Neuronal stem cell (in vitro differentiated cells): ENCODE measurements around the gene AZIN2.
"Not testable (repeated sequence)": the region's sequence is repeated elsewhere in the genome, so short reads cannot be mapped to it uniquely, and the experiment has no call there.

ENCODE experiments used
- DNase-seq: peaks from one replicate; pipeline ENCODE4 v3.0.0-alpha.2; 2013; ENCODE audit warnings: low spot score
- H2AFZ ChIP-seq: one replicate; pipeline ENCODE4 v1.6.1; 2013; ENCODE audit warnings: mild to moderate bottlenecking, low read length, inconsistent platforms
- H2AK5ac ChIP-seq: 2 replicates; pipeline ENCODE4 v1.6.1; 2013; ENCODE audit warnings: low read depth, mild to moderate bottlenecking, inconsistent platforms, low read length, moderate library complexity, mixed read lengths
- H2BK120ac ChIP-seq: 2 replicates; pipeline ENCODE4 v1.6.1; 2013; ENCODE audit warnings: low read depth, mild to moderate bottlenecking, inconsistent platforms, low read length, moderate library complexity, mixed read lengths
- H2BK12ac ChIP-seq: one replicate; pipeline ENCODE4 v1.6.1; 2013; ENCODE audit warnings: low read length, inconsistent platforms
- H2BK15ac ChIP-seq: 2 replicates; pipeline ENCODE4 v1.6.1; 2013; ENCODE audit warnings: mild to moderate bottlenecking, low read length, inconsistent platforms, mixed read lengths
- H2BK5ac ChIP-seq: one replicate; pipeline ENCODE4 v1.6.1; 2013; ENCODE audit warnings: inconsistent platforms, mild to moderate bottlenecking, low read length, moderate library complexity
- H3K14ac ChIP-seq: one replicate; pipeline ENCODE4 v1.6.1; 2013; ENCODE audit warnings: low read length, inconsistent platforms
- H3K18ac ChIP-seq: 2 replicates; pipeline ENCODE4 v1.6.1; 2013; ENCODE audit warnings: low read length, inconsistent platforms
- H3K23ac ChIP-seq: 2 replicates; pipeline ENCODE4 v1.6.1; 2013; ENCODE audit warnings: low read depth, mild to moderate bottlenecking, mixed read lengths, low read length, inconsistent platforms; ENCODE audit not compliant: poor library complexity
- H3K27ac ChIP-seq: replicated peaks from 3 replicates; pipeline ENCODE4 v1.5.1; 2013; ENCODE audit warnings: low read length, inconsistent platforms
- H3K27me3 ChIP-seq, 3 experiments: 2 replicates each; pipeline ENCODE4 v1.6.1; 2013; ENCODE audit warnings: low read length in 3 of 3, mild to moderate bottlenecking in 2 of 3, inconsistent platforms in 1 of 3, low read depth in 1 of 3, mixed read lengths in 1 of 3, moderate library complexity in 1 of 3; ENCODE audit not compliant: control insufficient read depth in 3 of 3, insufficient read depth in 3 of 3
- H3K36me3 ChIP-seq, 2 donors: replicated peaks in 1 of 2; 2 replicates each; pipeline ENCODE4 v1.6.1; 2013; ENCODE audit warnings: low read length in 2 of 2; ENCODE audit not compliant: control insufficient read depth in 2 of 2, insufficient read depth in 2 of 2
- H3K4ac ChIP-seq: 2 replicates; pipeline ENCODE4 v1.6.1; 2013; ENCODE audit warnings: inconsistent platforms, mild to moderate bottlenecking, low read length, moderate library complexity
- H3K4me1 ChIP-seq, 2 donors: 1 replicate in 1 of 2; 2 replicates in 1 of 2; pipeline ENCODE4 v1.6.1; 2013; ENCODE audit warnings: low read length in 2 of 2, low read depth in 1 of 2; ENCODE audit not compliant: control insufficient read depth in 2 of 2, insufficient read depth in 1 of 2
- H3K4me2 ChIP-seq: one replicate; pipeline ENCODE4 v1.6.1; 2013; ENCODE audit warnings: mild to moderate bottlenecking, low read length, inconsistent platforms; ENCODE audit not compliant: insufficient read depth, poor library complexity, severe bottlenecking
- H3K4me3 ChIP-seq, 2 donors: 2 replicates each; pipeline ENCODE4 v1.5.1; 2013; ENCODE audit warnings: low read length in 2 of 2, mild to moderate bottlenecking in 2 of 2, inconsistent platforms in 1 of 2, moderate library complexity in 1 of 2
- H3K79me1 ChIP-seq: one replicate; pipeline ENCODE4 v1.6.1; 2013; ENCODE audit warnings: low read depth, mild to moderate bottlenecking, inconsistent platforms, low read length, moderate library complexity
- H3K9ac ChIP-seq: one replicate; pipeline ENCODE4 v1.6.1; 2013; ENCODE audit warnings: mild to moderate bottlenecking, low read depth, low read length, inconsistent platforms; ENCODE audit not compliant: poor library complexity
- H3K9me3 ChIP-seq, 2 donors: replicated peaks in 1 of 2; 2 replicates each; pipeline versions ENCODE3 to v1.6.1; 2013; ENCODE audit warnings: low read length in 2 of 2, mild to moderate bottlenecking in 2 of 2, inconsistent platforms in 1 of 2, low read depth in 1 of 2, mixed read lengths in 1 of 2, moderate library complexity in 1 of 2; ENCODE audit not compliant: control insufficient read depth in 2 of 2, insufficient read depth in 1 of 2
- H4K8ac ChIP-seq: one replicate; pipeline ENCODE4 v1.6.1; 2013; ENCODE audit warnings: low read depth, mild to moderate bottlenecking, inconsistent platforms, low read length, moderate library complexity
- H4K91ac ChIP-seq: one replicate; pipeline ENCODE4 v1.6.1; 2013; ENCODE audit warnings: low read length, low read depth, mild to moderate bottlenecking, inconsistent platforms; ENCODE audit not compliant: poor library complexity
- WGBS, 2 donors: extraction: QIAGEN DNeasy Blood & Tissue Kit; methylation state at CpG; one replicate each; pipeline ENCODE4 v1.1.7; 2013; ENCODE audit warnings: missing lambda C conversion rate in 2 of 2, mixed read lengths in 1 of 2; ENCODE audit not compliant: insufficient read length in 2 of 2, insufficient replicate concordance in 1 of 2; ENCODE audit errors: extremely low coverage in 2 of 2; 5-methylcytosine and 5-hydroxymethylcytosine counted together

The AZIN2 gene

DNA sequence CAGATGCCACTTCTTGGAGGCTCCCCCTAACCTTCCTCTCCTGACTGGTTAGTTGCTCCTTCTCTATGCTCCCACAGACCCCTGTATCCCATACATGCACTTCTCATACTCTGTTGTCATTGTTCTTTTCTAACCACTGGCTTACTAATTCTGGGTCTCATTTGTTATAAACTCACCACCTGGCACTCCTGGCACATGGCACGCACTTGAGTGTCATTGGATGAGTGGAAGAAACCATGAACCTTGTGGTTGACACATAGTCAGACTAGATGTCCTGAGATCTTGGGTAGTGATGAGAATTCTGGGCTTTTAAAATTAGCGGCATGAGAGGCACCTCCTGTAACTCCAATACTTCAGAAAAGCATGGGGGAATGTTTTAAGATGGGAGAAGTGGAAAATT, 51.6 kb downstream of the AZIN2 start:
- H3K79me1 ChIP-seq, result no peaks in the 10 kb centered on the region
- no peak overlapping the region for H4K8ac ChIP-seq
- no peaks in the 10 kb centered on the region for H3K36me3 ChIP-seq
- no peak overlapping the region for H2BK15ac ChIP-seq
- H3K9ac ChIP-seq, result no peak overlapping the region
- no CpG with 5 or more reads among the region's 2 CpGs for WGBS, 2 donors
- H3K4me2 ChIP-seq, result no peak overlapping the region
- no peak overlapping the region for H2BK5ac ChIP-seq
- no peak overlapping the region for H3K4me3 ChIP-seq
- H2AFZ ChIP-seq, result no peak overlapping the region
- H3K18ac ChIP-seq, result no peak overlapping the region
- H3K4ac ChIP-seq, result no peak overlapping the region
- no peak overlapping the region for H4K91ac ChIP-seq
- H3K27me3 ChIP-seq, result peaks cover 0 to 2% (median 0%) of the 10 kb centered on the region in 3 experiments
- H2AK5ac ChIP-seq, result no peak overlapping the region
- H3K9me3 ChIP-seq, result no peaks in the 10 kb centered on the region
- no peak overlapping the region for H2BK120ac ChIP-seq
- DNase-seq, result no peak
- no peak overlapping the region for H3K23ac ChIP-seq
- no peak overlapping the region for H3K14ac ChIP-seq
- H2BK12ac ChIP-seq, result no peak overlapping the region
- H3K4me1 ChIP-seq, result no peaks in the 10 kb centered on the region
- H3K27ac ChIP-seq, result no peak overlapping the region

DNA sequence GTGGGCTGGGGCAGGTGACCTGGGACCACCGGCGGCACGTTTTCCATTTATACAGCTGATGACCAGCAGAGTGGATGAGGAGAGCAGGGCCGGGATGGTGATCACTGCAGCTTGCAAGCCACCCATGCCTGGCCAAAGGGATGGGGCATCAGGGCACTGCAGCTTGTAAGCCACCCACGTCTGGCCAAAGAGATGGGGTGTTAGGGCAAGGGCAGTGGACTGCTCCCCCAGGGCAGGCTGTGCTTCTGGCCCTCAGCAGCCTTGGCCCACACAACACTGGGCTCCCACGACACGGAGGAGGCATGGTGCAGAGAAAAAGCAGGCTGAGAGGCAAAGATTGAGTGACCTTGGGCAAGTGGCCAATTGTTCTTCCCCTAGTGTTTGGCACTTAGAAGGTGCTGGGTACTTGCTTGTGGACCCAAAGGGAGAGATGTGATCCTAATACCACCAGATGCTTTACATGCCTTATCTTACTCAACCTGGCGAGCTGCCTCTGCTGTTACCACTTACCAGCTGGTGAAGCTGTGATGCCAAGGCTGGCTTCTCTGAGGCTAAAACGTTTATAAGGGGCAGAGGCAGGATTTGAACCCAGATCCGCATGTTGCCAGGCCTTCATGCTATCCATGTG, 52.6 kb downstream of the AZIN2 start:
- DNase-seq, result no peak
- Histone ChIP-seq H3K36me3 (no peaks in the 10 kb centered on the region), H3K4ac (no peak overlapping the region), H3K9me3 (no peaks in the 10 kb centered on the region), H2AK5ac (no peak overlapping the region), H2AFZ (no peak overlapping the region), H3K27me3 (peaks cover 0 to 2% (median 0%) of the 10 kb centered on the region in 3 experiments), H3K4me2 (no peak overlapping the region), H4K91ac (no peak overlapping the region), H3K18ac (no peak overlapping the region), H2BK15ac (no peak overlapping the region), H3K4me3 (peak overlapping the region in 1 of 2 donors; percentile 6), H3K14ac (no peak overlapping the region), H2BK120ac (no peak overlapping the region), H3K27ac (no peak overlapping the region), H4K8ac (no peak overlapping the region), H3K9ac (no peak overlapping the region), H3K23ac (no peak overlapping the region), H3K4me1 (peaks cover 2 to 5% of the 10 kb centered on the region in 2 donors), H2BK12ac (peak overlapping the region; percentile 28), H3K79me1 (no peaks in the 10 kb centered on the region), H2BK5ac (no peak overlapping the region)
- WGBS, 2 donors, result no CpG with 5 or more reads among the region's 10 CpGs

DNA sequence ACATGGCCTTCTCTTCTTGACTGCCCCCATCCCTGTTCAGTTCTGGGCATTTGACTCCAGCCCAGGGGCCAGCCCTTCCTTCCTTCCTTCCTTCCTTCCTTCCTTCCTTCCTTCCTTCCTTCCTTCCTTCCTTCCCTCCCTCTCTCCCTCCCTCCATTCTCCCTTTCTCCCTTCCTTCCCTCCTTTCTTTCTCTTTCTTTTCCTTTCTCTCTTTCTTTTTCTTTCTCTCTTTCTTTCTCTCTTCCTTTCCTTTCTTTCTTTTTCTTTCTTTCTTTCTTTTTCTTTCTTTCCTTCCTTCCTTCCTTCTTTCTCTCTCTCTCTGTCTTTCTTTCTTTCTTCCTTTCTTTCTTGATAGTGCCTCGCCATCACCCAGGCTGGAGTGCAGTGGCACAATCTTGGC, 55.1 kb downstream of the AZIN2 start:
- H2BK120ac ChIP-seq, H3K79me1 ChIP-seq, H3K9me3 ChIP-seq, H3K14ac ChIP-seq, H2AK5ac ChIP-seq, H2BK12ac ChIP-seq, DNase-seq, H3K18ac ChIP-seq, H2AFZ ChIP-seq, H3K27me3 ChIP-seq, H3K36me3 ChIP-seq, H3K4me3 ChIP-seq, H4K8ac ChIP-seq, H3K4me2 ChIP-seq, H3K27ac ChIP-seq, H2BK5ac ChIP-seq, H2BK15ac ChIP-seq, H4K91ac ChIP-seq, H3K9ac ChIP-seq, H3K4ac ChIP-seq, H3K23ac ChIP-seq: not testable (repeated sequence)
- peaks cover 4 to 15% of the 10 kb centered on the region in 2 donors for H3K4me1 ChIP-seq
- no CpG with 5 or more reads among the region's 1 CpG for WGBS, 2 donors

DNA sequence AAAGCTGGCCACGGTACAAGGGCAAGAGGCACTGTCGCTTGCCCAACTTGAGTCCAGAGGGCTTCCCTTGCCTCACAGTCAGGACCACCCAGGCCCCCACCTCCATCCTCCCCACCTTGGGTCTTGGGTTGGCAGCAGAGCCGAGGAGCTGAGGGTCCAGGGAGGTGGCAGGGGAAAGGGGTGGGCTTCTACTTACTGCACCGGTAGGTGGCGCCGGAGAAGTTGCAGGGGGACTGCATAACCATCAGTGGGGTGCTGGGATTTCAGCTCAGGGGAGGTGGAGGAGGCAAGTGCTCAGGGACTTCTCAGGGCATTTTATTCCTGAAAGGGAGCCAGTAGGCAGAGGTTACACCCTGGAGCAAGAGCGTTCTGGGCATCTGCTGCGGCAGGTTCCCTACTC, 56.8 kb downstream of the AZIN2 start:
- Histone ChIP-seq H3K27me3 (no peaks in the 10 kb centered on the region), H2AK5ac (peak overlapping the region; percentile 81), H3K4me3 (no peak overlapping the region), H3K27ac (no peak overlapping the region), H3K79me1 (no peaks in the 10 kb centered on the region), H4K91ac (no peak overlapping the region), H2BK12ac (no peak overlapping the region), H3K4me2 (no peak overlapping the region), H3K9ac (no peak overlapping the region), H2BK15ac (no peak overlapping the region), H3K36me3 (no peaks in the 10 kb centered on the region), H3K4me1 (peaks cover 6 to 15% of the 10 kb centered on the region in 2 donors), H4K8ac (no peak overlapping the region), H3K4ac (no peak overlapping the region), H3K9me3 (no peaks in the 10 kb centered on the region), H2BK5ac (no peak overlapping the region), H2AFZ (no peak overlapping the region), H3K18ac (peak overlapping the region; percentile 84), H3K23ac (peak overlapping the region; percentile 44), H3K14ac (no peak overlapping the region), H2BK120ac (no peak overlapping the region)
- no CpG with 5 or more reads among the region's 8 CpGs for WGBS, 2 donors
- peak; percentile 55 for DNase-seq
